C4-2B (cell line): ENCODE results near the gene SRRM2.

Source experiments
- H3K27ac ChIP-seq: fragments of 450-650 bp; 2 replicates; pipeline ENCODE4 v1.5.1; 2017
- ZFX ChIP-seq: fragments of 450-650 bp; IDR thresholded peaks from 2 replicates; pipeline ENCODE4 v1.6.1; 2017
- TF ChIP-seq, protein P1 (sequence below): fragments of 450-650 bp; conservative IDR thresholded peaks from 2 replicates; pipeline ENCODE4 v1.5.1; 2017; ENCODE audit warnings: mild to moderate bottlenecking

The SRRM2 gene

DNA sequence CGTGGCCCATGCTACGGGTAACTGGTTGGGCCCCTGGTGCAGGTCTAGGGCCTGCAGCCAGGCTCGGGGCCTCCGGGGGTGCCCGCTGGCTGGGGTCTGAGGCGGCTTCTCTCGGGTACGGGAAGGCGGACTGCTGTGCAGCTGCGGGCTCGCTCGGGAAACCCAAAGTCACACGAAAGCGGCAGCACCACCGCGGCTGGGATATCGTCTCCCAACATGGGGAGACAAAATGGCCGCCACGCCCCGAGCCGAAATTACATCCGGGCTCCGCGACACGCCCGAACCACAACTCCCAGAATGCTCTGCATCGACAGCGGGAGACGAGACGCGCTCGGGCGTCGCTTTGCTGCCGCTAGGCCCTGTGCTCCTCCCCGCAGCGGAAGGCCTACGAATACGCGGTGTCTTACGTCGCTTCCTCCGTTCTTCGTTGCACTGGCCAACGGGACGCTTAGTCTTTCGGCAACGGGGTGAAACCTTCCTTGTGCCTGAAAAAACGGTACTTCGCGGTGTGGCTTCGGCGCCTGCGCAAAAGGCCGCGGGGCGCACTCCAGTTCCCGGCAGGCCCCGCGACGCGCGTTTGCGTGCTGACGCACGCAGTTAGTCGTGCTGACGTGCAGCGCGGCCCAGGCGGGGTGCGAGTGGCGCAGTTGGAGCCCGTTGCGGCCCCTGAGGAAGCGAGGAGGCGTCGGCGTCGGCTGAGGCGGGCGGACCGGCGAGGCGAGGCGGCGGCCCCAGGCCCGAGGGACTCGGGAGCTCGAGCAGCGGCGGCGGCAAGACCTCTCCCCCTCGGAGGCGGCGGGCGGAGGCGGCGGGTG is at the start of gene SRRM2:
SRRM2 (plus strand) TSS at position 604 of the 815 bp plus-strand sequence. CDS start 3,727 bp downstream, outside the sequence.
- H3K27ac ChIP-seq = peak within 1 kb of the TSS; percentile 87
- TF ChIP-seq ZFX = peak; percentile 96
- TF ChIP-seq, protein P1, sequence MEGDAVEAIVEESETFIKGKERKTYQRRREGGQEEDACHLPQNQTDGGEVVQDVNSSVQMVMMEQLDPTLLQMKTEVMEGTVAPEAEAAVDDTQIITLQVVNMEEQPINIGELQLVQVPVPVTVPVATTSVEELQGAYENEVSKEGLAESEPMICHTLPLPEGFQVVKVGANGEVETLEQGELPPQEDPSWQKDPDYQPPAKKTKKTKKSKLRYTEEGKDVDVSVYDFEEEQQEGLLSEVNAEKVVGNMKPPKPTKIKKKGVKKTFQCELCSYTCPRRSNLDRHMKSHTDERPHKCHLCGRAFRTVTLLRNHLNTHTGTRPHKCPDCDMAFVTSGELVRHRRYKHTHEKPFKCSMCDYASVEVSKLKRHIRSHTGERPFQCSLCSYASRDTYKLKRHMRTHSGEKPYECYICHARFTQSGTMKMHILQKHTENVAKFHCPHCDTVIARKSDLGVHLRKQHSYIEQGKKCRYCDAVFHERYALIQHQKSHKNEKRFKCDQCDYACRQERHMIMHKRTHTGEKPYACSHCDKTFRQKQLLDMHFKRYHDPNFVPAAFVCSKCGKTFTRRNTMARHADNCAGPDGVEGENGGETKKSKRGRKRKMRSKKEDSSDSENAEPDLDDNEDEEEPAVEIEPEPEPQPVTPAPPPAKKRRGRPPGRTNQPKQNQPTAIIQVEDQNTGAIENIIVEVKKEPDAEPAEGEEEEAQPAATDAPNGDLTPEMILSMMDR = no peak

DNA sequence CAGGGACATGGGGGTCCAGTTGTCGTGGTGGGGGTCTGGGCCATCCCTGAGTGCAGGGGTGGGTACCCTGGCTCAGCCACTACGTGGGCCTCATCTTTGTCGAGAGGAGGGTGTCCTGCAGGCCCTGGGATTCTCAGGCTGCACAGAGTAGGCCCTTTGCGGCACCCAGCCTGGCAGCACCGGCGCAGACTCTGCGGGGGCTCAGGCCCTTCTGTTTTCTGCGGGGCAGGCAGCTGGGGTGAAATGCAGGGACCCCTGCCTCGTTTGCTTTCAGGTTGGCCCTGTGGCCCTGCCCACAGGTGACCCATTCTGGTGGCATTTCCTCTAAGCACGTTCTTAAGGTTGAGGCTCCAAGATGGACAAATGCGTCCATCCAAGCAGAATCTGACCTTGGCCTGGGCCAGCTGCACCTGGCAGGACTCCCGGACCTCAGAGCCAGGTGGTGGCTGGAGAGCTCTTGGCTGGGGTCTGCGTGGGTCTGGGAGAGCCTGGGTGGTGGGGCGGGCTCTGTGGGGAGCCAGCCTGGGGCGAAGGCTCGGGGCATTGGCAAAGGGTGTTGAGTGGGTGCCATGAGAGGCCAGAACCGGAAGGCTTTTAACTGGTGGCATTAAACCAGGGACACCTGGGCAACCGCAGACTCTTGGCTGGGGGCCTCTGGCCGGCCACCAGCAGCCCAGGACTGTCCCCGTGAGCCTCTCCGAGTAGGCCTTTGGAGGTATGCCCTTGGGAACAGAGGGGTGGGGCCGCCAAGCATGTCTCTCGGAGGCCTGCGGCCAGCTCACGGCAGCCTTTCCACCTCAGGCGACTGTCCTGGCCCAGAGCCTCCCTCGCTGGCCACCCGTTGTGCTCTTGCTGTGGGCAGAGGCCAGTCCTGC is 49.3 kb upstream of the SRRM2 start:
- peak overlapping the region; percentile 70 for H3K27ac ChIP-seq
- peak; percentile 25; the same call in 1 of the 2 replicates for TF ChIP-seq ZFX
- TF ChIP-seq, protein P1 = no peak

DNA sequence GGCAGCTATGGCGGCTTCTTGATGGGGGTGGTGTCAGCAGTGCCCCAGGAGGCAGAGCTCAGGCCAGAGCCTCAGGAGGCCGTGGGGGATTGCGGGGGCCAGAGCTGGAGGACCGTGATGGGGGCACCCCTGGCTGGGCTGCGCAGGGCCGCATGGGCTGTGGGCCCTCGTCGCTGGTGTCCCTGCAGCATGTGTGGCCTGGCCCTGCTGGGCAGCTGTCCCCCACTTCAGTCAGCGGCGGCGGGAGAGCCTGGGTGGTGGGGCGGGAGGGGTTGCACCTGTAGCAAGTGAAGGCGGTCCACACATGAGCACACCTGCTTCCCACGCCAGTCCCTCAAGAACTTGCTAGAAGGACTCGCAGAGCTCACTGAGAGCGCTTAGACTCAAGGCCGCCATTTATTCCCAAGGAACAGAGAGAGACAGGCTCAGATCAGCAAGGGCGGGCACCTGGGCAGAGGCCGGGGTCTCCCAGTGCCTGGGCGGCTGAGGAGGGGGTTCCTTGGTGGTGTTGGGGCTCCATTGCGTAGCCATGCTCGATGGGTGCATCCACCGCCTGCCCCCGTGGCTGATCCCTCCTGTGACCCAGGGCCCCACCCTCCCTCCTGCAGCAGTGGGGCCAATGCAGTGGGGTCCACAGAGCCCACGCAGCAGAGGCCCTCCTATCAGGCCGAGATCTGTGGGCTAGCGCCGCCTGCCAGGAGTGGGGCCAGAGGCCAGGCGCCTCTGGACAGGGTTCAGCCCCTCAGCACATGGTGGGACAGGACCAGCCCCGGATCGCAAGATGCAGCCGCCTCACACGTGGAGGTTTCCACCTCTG is 48.1 kb upstream of the SRRM2 start:
- TF ChIP-seq, protein P1 = no peak
- TF ChIP-seq ZFX = no peak
- peak overlapping the region; percentile 70 for H3K27ac ChIP-seq

DNA sequence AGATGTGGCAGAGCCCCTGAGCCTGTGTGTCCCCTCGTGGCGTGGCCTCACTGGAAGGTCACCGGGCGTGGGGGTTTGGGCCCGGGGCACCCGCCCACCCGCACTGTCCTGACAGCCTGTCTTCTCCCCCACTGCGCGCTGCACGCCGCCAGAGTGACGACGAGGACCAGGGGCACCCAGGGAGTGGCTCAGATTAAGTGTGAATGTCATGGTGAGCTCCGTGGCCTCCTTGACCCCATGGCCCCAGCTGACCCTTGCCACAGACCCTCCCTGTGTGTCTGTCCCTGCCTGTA is 47.5 kb upstream of the SRRM2 start:
- no peak overlapping the region; the same call in 1 of the 2 replicates for H3K27ac ChIP-seq
- TF ChIP-seq, protein P1 = no peak
- TF ChIP-seq ZFX = no peak

DNA sequence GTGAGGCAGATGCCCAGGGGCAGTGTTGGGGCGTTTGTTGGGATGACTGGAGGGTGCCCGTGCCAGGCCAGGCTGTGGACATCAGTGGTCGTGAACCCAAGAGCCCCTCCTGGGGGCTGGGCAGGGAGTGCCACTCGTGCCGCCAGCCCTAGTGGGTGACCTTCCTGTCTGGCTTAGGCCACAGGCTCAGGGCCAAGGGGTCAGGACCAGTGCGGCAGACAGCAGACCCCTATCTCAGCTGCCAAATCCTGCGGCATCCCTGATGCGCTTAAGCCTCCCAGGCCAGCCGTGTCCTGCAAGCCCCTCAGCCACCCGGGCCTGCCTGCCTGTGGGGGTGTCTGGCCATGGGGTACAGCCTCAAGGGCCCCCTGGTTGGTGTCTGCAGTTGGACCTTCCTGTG is 47.1 kb upstream of the SRRM2 start:
- no peak overlapping the region for H3K27ac ChIP-seq
- TF ChIP-seq ZFX = no peak
- TF ChIP-seq, protein P1 = no peak

DNA sequence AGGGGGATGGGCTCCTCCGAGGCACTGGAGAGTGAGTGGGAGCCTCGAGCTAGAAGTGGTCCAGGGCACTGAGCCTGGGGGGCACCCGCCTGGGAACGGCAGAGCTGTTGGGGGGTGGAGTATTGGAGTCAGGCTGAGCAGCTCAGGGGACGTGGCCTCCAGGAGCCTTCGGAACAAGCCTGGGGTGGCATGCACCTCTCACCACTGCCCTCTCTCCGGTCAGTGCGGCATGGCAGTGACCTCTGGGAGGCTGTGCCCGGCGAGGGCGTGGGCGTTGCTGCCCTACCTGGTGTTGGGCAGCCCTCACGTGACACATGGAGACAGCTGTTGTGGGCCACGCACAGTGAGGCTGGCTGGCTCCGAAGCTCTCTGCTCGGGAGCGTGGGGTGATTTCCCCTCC is 46.4 kb upstream of the SRRM2 start:
- H3K27ac ChIP-seq = no peak overlapping the region
- TF ChIP-seq, protein P1 = no peak
- no peak for TF ChIP-seq ZFX
